Measurements from ENCODE around the gene TFAP2E. TPM values are rescaled to one million over a fixed set of nuclear protein-coding genes. Genes with fewer than 3 reads are reported as not detected.
"Not testable (repeated sequence)": the region's sequence is repeated elsewhere in the genome, so short reads cannot be mapped to it uniquely, and the experiment has no call there.

The TFAP2E gene
- total RNA-seq, 2 experiments from 2014 or later, result 0.42 to 0.65 TPM

- H3K27ac Mint-ChIP-seq; H3K27me3 Mint-ChIP-seq; DNase-seq; H3K36me3 Mint-ChIP-seq (ENCODE audit: low read depth); POLR2A ChIA-PET; H3K4me3 Mint-ChIP-seq; H3K9me3 Mint-ChIP-seq: not testable (repeated sequence)
- CTCF ChIA-PET, result interaction anchor here (0.7 kb wide), 1 partner anchor 160 kb away, joined by 3 read pairs; no protein-coding TSS in a partner anchor
- peaks cover 15% of the 10 kb centered on the region for H3K4me1 Mint-ChIP-seq
Measured at GRCh38 chr1:35581621-35582020, 8.5 kb downstream of the TFAP2E start.

GRCh38 chr1:35585281-35585680 lies 12.2 kb downstream of the TFAP2E start:
- ChIA-PET POLR2A (no interaction called here), CTCF (interaction anchor here (0.6 to 1.1 kb wide), 2 partner anchors 9 to 392 kb away, joined by 3 read pairs; no protein-coding TSS in a partner anchor)
- H3K27me3 Mint-ChIP-seq, result no peaks in the 10 kb centered on the region

GRCh38 chr1:35585805-35586204 lies 12.7 kb downstream of the TFAP2E start:
- POLR2A ChIA-PET; H3K9me3 Mint-ChIP-seq; H3K36me3 Mint-ChIP-seq (ENCODE audit: low read depth); H3K27ac Mint-ChIP-seq; H3K4me1 Mint-ChIP-seq; H3K4me3 Mint-ChIP-seq; H3K27me3 Mint-ChIP-seq; DNase-seq: not testable (repeated sequence)
- CTCF ChIA-PET, result interaction anchor here (0.6 to 1.3 kb wide), 2 partner anchors 17 to 391 kb away, joined by 3 read pairs; no protein-coding TSS in a partner anchor

More at GRCh38 chr1:35585281-35585680, 12.2 kb downstream of the TFAP2E start:
- H3K9me3 Mint-ChIP-seq, result no peaks in the 10 kb centered on the region
- no peak for DNase-seq
- no peaks in the 10 kb centered on the region for H3K4me1 Mint-ChIP-seq
- no peak overlapping the region for H3K4me3 Mint-ChIP-seq
- no peaks in the 10 kb centered on the region for H3K36me3 Mint-ChIP-seq (ENCODE audit: low read depth)
- no peak overlapping the region for H3K27ac Mint-ChIP-seq

- Mint-ChIP-seq H3K4me1 (no peaks in the 10 kb centered on the region), H3K4me3 (no peak overlapping the region), H3K9me3 (no peaks in the 10 kb centered on the region), H3K36me3 (ENCODE audit: low read depth) (no peaks in the 10 kb centered on the region), H3K27me3 (no peaks in the 10 kb centered on the region), H3K27ac (no peak overlapping the region)
- POLR2A ChIA-PET, result no interaction called here
- no peak for DNase-seq
- CTCF ChIA-PET, result interaction anchor here (0.7 to 1.3 kb wide), 3 partner anchors 18 to 143 kb away, joined by 3 read pairs; no protein-coding TSS in a partner anchor
Measured at GRCh38 chr1:35586808-35587207, 13.7 kb downstream of the TFAP2E start.

DNA sequence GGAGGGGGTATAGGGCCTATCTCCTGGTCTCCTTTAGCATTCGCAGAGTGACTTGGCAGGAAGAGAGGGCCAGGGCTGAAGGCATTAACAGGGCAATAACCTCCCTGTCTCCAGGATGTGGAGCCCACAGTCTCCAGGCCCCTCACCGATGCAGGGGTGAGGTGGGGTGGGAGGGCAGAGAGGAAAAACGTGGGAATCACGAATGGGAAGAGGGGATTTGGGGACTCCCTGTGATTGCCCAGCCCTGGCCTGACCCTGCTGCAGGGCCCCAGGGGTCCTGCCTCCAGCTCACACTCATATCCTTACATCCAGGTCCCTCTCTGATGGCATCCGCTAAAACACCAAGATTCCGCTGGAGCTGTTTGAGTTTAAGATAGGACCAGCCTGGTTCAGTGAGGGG lies 14.6 kb downstream of the TFAP2E start:
- no peak overlapping the region for H3K4me3 Mint-ChIP-seq
- ChIA-PET CTCF (interaction anchor here (0.7 kb wide), 1 partner anchor 17 kb away, joined by 3 read pairs; no protein-coding TSS in a partner anchor), POLR2A (no interaction called here)
- H3K4me1 Mint-ChIP-seq, result peaks cover 2% of the 10 kb centered on the region
- H3K9me3 Mint-ChIP-seq, result no peaks in the 10 kb centered on the region
- DNase-seq, result no peak
- H3K36me3 Mint-ChIP-seq (ENCODE audit: low read depth), result no peaks in the 10 kb centered on the region
- no peaks in the 10 kb centered on the region for H3K27me3 Mint-ChIP-seq
- no peak overlapping the region for H3K27ac Mint-ChIP-seq

GRCh38 chr1:35588197-35588910 lies 15.2 kb downstream of the TFAP2E start:
- ChIA-PET CTCF (no interaction called here), POLR2A (no interaction called here)
- no peaks in the 10 kb centered on the region for H3K9me3 Mint-ChIP-seq
- H3K27me3 Mint-ChIP-seq, result no peaks in the 10 kb centered on the region
- no peaks in the 10 kb centered on the region for H3K36me3 Mint-ChIP-seq (ENCODE audit: low read depth)
- DNase-seq, result no peak
- H3K4me3 Mint-ChIP-seq, result no peak overlapping the region
- peaks cover 8% of the 10 kb centered on the region for H3K4me1 Mint-ChIP-seq
- H3K27ac Mint-ChIP-seq, result no peak overlapping the region

GRCh38 chr1:35589516-35590427 lies 16.7 kb downstream of the TFAP2E start:
- Mint-ChIP-seq H3K9me3 (no peaks in the 10 kb centered on the region), H3K4me1 (peaks cover 14% of the 10 kb centered on the region), H3K27me3 (no peaks in the 10 kb centered on the region), H3K36me3 (ENCODE audit: low read depth) (no peaks in the 10 kb centered on the region), H3K4me3 (no peak overlapping the region), H3K27ac (no peak overlapping the region)
- ChIA-PET CTCF (interaction anchor here (1.1 kb wide), 1 partner anchor 12 kb away, joined by 3 read pairs; no protein-coding TSS in a partner anchor), POLR2A (no interaction called here)
- DNase-seq, result no peak

DNA sequence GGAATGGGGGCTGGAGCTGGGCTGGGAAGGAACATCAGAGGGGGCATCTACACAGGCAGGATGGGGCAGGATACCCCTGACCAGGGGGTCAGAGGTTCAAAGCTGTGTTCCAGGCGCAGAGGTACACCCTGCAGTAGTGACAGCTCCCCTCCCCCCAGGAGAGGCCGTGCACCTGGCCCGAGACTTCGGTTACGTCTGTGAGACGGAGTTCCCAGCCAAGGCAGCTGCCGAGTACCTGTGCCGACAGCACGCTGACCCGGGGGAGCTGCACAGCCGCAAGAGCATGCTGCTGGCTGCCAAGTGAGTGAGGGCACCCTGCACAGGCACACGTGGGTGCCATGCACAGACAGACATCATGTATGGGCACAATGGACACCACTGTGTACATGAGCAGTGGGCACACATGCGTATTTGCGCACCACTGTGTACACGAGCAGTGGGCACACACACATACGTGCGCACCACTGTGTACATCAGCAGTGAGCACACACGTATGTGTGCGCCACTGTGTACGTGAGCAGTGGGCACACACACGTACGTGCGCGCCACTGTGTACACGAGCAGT lies 17.4 kb downstream of the TFAP2E start:
- ChIA-PET POLR2A (no interaction called here), CTCF (interaction anchor here (1.1 kb wide), 1 partner anchor 13 kb away, joined by 3 read pairs; no protein-coding TSS in a partner anchor)
- H3K9me3 Mint-ChIP-seq, result no peaks in the 10 kb centered on the region
- peaks cover 14% of the 10 kb centered on the region for H3K4me1 Mint-ChIP-seq
- H3K27ac Mint-ChIP-seq, result no peak overlapping the region
- no peak for DNase-seq
- no peak overlapping the region for H3K4me3 Mint-ChIP-seq
- no peaks in the 10 kb centered on the region for H3K27me3 Mint-ChIP-seq
- H3K36me3 Mint-ChIP-seq (ENCODE audit: low read depth), result no peaks in the 10 kb centered on the region

DNA sequence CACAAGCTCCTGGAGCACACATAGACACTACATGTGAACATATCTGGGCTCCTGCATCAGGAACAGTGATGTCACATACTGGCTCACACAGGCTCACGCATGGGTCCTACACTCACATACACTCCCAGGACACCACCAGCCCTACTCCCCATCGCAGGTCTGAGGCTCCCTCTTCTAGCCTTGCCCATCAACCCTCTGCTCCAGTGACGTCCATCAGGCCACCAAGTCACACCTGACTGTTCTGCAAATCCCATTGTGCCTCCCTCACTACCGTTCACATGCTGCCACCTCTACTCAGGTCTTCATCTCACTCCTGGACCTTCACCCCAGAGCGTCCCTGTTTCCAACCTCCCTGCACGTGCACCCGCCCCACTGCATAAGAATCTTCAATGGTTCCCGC lies 18.1 kb downstream of the TFAP2E start:
- CTCF ChIA-PET, result no interaction called here

DNA sequence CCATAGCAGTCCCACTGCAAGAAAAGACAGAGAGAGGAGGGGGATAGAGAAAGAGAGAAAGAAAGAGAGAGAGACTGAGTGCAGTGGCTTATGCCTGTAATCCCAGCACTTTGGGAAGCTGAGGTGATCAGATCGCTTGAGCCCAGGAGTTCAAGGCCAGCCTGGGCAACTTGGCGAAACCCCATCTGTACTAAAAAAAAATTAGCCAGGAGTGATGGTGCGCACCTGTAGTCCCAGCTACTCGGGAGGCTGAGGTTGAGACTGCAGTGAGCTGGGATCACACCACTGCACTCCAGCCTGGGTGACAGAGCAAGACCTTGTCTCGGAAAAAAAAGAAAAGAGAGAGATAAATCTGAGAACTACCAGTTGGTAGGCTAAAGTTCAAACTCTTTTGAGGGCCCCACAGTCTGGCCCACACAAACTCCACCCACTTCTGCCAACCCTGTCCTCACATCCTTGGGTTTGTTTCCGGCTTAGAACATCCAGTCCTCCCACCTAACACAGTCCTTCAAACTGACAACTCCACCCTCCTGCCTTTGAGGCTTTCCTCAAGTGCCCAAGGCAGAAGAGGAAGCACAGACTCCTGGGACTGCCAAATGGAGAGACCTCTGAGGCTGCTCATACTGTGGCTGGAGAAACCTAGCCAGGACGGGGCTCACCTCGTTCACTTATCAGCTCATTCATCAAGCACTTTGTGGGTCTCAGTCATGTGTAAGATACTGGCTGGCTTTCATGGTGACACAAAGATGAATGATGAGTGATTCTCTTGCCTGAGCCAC lies 20.1 kb downstream of the TFAP2E start:
- H3K36me3 Mint-ChIP-seq (ENCODE audit: low read depth), result no peaks in the 10 kb centered on the region
- peak overlapping the region; percentile 38 for H3K27ac Mint-ChIP-seq
- DNase-seq, result no peak
- H3K4me3 Mint-ChIP-seq, result no peak overlapping the region
- ChIA-PET CTCF (interaction anchor here (0.7 to 2.5 kb wide), 4 partner anchors 10 to 1892 kb away, joined by 3 to 11 read pairs (median 3); no protein-coding TSS in a partner anchor), POLR2A (interaction anchor here (0.6 kb wide), 1 partner anchor 15 kb away, joined by 4 read pairs; no protein-coding TSS in a partner anchor)
- no peaks in the 10 kb centered on the region for H3K27me3 Mint-ChIP-seq
- H3K4me1 Mint-ChIP-seq, result peaks cover 14% of the 10 kb centered on the region
- no peaks in the 10 kb centered on the region for H3K9me3 Mint-ChIP-seq

More for the DNA sequence above, 18.1 kb downstream of the TFAP2E start:
- no peak for DNase-seq
- H3K27me3 Mint-ChIP-seq, result no peaks in the 10 kb centered on the region
- peak overlapping the region; percentile 2 for H3K27ac Mint-ChIP-seq
- H3K4me3 Mint-ChIP-seq, result no peak overlapping the region
- peaks cover 14% of the 10 kb centered on the region for H3K4me1 Mint-ChIP-seq
- no peaks in the 10 kb centered on the region for H3K9me3 Mint-ChIP-seq
- POLR2A ChIA-PET, result no interaction called here
- H3K36me3 Mint-ChIP-seq (ENCODE audit: low read depth), result no peaks in the 10 kb centered on the region

DNA sequence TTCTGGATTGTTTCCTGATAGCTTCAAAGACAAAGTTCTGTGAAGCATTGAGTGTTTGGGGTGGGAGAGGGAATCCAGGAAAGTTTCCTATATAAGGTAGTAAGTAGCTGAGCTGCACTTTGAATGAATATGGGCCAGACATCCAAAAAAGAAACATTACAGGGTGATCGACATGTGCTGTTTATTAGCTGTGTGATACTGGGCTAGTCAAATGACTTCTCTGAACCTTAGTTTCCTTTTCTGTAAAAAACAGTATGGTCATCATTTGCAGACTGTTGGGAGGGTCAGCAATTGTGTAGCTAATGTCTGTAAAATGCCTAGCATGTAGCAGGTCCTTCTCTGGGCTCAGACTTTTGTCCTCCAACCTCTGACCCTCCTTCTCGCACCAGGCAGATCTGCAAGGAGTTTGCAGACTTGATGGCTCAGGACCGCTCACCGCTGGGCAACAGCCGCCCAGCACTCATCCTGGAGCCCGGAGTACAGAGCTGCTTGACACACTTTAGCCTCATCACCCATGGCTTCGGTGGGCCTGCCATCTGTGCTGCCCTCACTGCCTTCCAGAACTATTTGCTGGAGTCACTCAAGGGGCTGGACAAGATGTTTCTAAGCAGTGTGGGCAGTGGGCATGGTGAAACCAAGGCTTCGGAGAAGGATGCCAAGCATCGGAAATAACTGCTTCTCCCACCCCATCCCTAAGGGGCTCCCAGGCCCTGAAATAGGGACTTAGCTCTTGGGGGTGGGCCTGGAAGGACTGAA lies 21.1 kb downstream of the TFAP2E start:
- Mint-ChIP-seq H3K27me3 (no peaks in the 10 kb centered on the region), H3K36me3 (ENCODE audit: low read depth) (no peaks in the 10 kb centered on the region), H3K4me1 (peaks cover 14% of the 10 kb centered on the region), H3K4me3 (no peak overlapping the region), H3K9me3 (no peaks in the 10 kb centered on the region), H3K27ac (no peak overlapping the region)
- CTCF ChIA-PET, result interaction anchor here (1.0 to 2.5 kb wide), 2 partner anchors 9 to 1891 kb away, joined by 3 to 11 read pairs; no protein-coding TSS in a partner anchor
- POLR2A ChIA-PET, result interaction anchor here (0.6 kb wide), 1 partner anchor 16 kb away, joined by 4 read pairs; no protein-coding TSS in a partner anchor
- no peak for DNase-seq
